ENCODE results near the gene PABPC1L2A.
"Not testable (repeated sequence)": the region's sequence is repeated elsewhere in the genome, so short reads cannot be mapped to it uniquely, and the experiment has no call there.

Gene PABPC1L2A

DNA sequence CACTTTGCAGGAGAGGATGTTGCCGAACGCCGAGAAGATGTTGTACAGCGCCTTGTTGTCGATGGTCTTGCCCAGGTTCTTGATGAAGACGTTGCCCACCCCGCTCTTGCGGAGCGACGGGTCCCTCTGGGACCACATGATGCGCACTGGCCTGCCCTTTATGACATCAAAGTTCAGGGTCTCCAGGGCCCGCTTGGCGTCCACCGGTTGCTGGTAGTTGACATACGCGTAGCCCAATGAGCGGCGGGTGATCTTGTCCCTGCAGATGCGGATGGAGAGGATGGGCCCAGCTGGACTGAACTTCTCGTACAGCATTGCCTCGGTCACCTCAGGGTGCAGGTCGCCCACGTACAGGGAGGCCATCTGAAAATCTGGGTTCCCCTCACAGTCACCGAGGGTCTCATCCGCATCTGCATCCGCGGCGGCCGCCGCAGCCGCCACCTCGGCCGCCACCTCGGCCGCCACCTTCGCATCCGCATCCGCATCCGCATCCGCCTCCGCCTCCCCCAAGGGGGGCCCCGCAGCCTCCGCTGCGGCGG is at the start of gene PABPC1L2A:
Gene PABPC1L2A (minus strand): TSS at position 489 of the 539 bp plus-strand sequence. CDS start 126 bp downstream, at position 363.
- H3K4me3 Mint-ChIP-seq, H3K4me1 Mint-ChIP-seq, CTCF ChIA-PET, DNase-seq, H3K9me3 Mint-ChIP-seq, H3K36me3 Mint-ChIP-seq, H3K27ac Mint-ChIP-seq, H3K27me3 Mint-ChIP-seq: not testable (repeated sequence)

DNA sequence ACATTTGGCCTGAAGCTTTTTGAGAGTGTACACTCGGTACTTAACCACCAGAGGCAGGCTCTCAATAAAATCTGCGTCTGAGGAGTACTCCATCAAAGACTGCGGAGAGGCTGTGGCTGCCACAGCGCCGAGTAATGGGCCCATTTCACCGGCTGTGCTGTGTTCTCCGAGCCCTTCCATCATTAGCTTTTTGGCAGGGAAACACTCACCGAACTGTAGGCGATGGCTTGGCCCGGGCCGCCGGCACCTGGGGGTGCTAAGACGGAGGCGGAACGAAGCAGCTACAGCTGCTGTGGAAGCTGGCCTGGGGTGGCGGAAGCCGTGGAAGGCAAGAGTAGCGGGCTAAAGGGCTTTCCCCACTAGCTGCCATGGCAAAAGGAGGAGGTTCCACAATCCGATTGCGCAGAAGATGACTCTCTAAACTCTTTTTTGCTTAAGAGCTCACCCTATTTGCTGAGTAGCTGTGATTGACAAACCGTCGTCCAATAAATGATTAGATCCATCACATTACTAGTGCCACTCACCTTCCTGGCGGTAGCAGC is 48.5 kb upstream of the PABPC1L2A start:
- H3K4me3 Mint-ChIP-seq, result no peak overlapping the region
- no peaks in the 10 kb centered on the region for H3K4me1 Mint-ChIP-seq
- no peak for DNase-seq
- no peaks in the 10 kb centered on the region for H3K27me3 Mint-ChIP-seq
- H3K27ac Mint-ChIP-seq, result no peak overlapping the region
- CTCF ChIA-PET, result no interaction called here
- no peaks in the 10 kb centered on the region for H3K36me3 Mint-ChIP-seq
- H3K9me3 Mint-ChIP-seq, result no peaks in the 10 kb centered on the region

DNA sequence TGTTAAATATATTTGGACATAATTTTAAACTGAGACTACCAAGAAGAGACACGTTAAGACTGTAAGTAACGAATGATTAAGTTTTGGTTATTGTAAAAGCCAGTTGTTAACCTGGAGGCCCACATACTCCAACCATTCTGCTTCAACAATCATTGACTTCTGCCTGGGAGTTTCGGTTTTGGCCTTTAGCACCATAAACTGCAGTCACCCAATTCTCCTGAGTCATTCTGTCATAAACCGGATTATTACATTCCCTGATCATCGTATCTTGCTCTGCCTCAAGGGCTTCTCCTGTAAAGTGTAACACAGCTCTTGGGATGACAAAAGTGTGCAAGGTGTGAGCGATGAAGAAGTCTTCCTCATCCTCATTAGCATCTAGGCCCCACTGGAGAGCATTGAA is 46.9 kb upstream of the PABPC1L2A start:
- CTCF ChIA-PET, result no interaction called here

DNA sequence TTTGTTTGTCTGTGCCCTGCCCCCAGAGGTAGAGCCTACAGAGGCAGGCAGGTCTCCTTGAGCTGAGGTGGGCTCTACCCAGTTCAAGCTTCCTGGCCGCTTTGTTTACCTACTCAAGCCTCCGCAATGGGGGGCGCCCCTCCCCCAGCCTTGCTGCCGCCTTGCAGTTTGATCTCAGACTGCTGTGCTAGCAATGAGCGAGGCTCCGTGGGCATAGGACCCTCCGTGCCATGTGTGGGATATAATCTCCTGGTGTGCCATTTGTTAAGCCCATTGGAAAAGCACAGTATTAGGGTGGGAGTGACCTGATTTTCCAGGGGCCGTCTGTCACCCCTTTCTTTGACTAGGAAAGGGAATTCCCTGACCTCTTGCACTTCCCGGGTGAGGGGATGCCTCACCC is 20.2 kb upstream of the PABPC1L2A start:
- CTCF ChIA-PET, H3K4me3 Mint-ChIP-seq, H3K36me3 Mint-ChIP-seq, H3K27ac Mint-ChIP-seq, DNase-seq, H3K4me1 Mint-ChIP-seq, H3K9me3 Mint-ChIP-seq, H3K27me3 Mint-ChIP-seq: not testable (repeated sequence)

More for the DNA sequence above, 46.9 kb upstream of the PABPC1L2A start:
- Mint-ChIP-seq H3K36me3 (no peaks in the 10 kb centered on the region), H3K9me3 (no peaks in the 10 kb centered on the region), H3K4me1 (no peaks in the 10 kb centered on the region), H3K27ac (no peak overlapping the region), H3K27me3 (no peaks in the 10 kb centered on the region), H3K4me3 (no peak overlapping the region)
- no peak for DNase-seq

DNA sequence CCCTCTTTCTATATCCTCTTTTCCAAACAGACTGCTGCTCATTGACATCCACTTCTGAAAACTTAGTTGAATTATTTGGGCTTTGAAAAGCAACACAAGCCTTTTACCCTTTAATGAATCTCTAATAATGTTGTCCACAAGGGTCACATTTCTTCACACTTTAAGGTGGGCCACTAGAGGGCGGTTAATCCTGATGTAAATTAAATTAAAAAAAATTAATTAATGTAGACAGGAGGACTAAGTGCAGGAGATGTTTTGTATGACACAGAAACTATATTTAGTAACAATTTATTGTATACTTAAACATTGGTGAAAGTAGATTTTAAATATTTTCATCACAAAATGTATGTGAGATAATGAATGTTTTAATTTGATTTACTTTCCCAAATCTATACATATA is 7.5 kb upstream of the PABPC1L2A start:
- H3K27me3 Mint-ChIP-seq, H3K9me3 Mint-ChIP-seq, H3K36me3 Mint-ChIP-seq, H3K4me3 Mint-ChIP-seq, H3K27ac Mint-ChIP-seq, H3K4me1 Mint-ChIP-seq, CTCF ChIA-PET: not testable (repeated sequence)
- DNase-seq, result peak; percentile 22

DNA sequence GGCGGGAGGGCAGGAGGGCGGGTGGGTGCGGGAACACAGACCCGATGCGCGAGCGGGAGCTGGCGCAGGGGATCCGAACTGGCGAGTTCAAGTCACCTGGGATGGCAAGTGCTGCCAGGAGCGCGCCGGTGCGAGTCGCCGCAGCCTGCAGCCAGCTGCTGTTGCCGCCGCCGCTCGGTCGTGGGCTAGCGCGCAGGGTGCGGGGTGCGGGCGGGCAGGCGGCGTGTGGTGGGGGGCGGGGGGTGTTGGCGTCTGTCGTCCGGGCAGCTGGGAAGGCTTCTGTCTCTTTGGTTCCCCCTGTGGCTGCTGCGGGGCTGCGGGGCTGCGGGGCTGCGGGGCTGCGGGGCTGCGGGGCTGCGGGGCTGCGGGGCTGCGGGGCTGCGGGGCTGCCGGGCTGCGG is 572 bp upstream of the PABPC1L2A start:
- H3K27me3 Mint-ChIP-seq, H3K9me3 Mint-ChIP-seq, H3K4me1 Mint-ChIP-seq, CTCF ChIA-PET, DNase-seq, H3K4me3 Mint-ChIP-seq, H3K36me3 Mint-ChIP-seq, H3K27ac Mint-ChIP-seq: not testable (repeated sequence)

DNA sequence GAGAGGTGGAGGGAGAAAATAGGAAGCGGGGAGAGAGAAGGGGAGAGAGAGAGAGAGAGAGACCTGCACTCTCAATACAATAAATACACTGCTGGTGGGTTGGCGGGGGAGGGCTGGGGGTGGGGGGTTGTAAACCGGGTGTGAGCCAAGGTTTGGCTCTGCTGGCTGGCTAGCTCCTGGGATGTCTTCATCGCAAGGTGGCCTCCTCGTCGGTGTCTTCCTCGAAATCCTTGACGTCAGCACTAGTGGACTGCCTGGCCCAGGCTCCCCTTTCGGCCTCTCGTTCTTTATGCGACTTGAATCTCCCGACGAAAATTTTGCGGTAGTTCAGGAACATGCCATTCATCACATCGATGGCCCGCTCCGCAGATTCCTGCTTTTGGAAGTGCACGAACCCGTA is 715 bp downstream of the PABPC1L2A start:
- H3K4me3 Mint-ChIP-seq, H3K27ac Mint-ChIP-seq, H3K9me3 Mint-ChIP-seq, DNase-seq, H3K36me3 Mint-ChIP-seq, H3K4me1 Mint-ChIP-seq, CTCF ChIA-PET, H3K27me3 Mint-ChIP-seq: not testable (repeated sequence)

DNA sequence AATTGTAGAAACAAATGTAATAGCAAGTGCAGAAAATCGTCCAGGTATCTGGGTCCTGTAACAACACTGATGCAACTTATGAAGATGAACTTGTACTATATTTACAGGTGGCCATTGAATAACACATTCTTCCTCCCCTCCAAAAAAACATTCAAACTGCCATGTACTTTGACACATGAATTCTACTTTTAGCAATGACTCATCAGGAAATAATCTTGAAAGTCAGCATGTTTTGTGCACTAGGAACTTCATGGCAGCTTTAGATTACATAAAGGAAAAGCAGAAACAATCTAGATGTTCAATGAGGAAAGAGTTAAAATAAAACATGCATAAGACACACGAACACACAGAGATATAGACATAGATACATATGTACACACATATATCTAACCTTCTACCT is 2.5 kb downstream of the PABPC1L2A start:
- peaks cover 5% of the 10 kb centered on the region for H3K27me3 Mint-ChIP-seq
- CTCF ChIA-PET, result no interaction called here
- H3K36me3 Mint-ChIP-seq, result no peaks in the 10 kb centered on the region
- no peak for DNase-seq
- no peak overlapping the region for H3K27ac Mint-ChIP-seq
- no peak overlapping the region for H3K4me3 Mint-ChIP-seq
- no peaks in the 10 kb centered on the region for H3K9me3 Mint-ChIP-seq
- H3K4me1 Mint-ChIP-seq, result no peaks in the 10 kb centered on the region

DNA sequence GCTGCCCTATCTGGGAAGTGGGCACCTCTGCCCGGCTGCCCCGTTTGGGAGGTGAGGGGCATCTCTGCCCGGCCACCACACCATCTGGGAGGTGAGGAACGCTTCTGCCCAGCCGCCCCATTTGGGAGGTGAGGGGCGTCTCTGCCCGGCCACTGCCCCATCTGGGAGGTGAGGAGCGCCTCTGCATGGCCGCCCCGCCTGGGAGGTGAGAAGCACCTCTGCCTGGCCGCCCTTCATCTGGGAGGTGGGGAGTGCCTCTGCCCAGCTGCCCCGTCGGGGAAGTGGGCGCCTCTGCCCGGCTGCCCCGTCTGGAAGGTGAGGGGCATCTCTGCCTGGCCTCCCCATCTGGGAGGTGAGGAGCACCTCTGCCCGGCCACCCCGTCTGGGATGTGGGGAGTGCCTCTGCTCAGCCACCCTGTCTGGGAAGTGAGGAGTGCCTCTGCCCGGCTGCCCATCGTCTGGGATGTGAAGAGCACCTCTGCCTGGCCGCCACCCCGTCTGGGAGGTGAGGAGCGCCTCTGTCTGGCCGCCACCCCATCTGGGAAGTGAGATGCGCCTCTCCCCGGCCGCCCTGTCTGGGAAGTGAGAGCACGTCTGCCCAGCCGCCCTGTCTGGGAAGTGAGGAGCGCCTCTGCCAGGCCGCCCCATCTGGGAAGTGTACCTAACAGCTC is 9.8 kb downstream of the PABPC1L2A start:
- no peak for DNase-seq
- Mint-ChIP-seq H3K4me1 (no peaks in the 10 kb centered on the region), H3K27ac (no peak overlapping the region), H3K9me3 (no peaks in the 10 kb centered on the region), H3K27me3 (no peaks in the 10 kb centered on the region), H3K4me3 (no peak overlapping the region), H3K36me3 (no peaks in the 10 kb centered on the region)
- CTCF ChIA-PET, result no interaction called here

DNA sequence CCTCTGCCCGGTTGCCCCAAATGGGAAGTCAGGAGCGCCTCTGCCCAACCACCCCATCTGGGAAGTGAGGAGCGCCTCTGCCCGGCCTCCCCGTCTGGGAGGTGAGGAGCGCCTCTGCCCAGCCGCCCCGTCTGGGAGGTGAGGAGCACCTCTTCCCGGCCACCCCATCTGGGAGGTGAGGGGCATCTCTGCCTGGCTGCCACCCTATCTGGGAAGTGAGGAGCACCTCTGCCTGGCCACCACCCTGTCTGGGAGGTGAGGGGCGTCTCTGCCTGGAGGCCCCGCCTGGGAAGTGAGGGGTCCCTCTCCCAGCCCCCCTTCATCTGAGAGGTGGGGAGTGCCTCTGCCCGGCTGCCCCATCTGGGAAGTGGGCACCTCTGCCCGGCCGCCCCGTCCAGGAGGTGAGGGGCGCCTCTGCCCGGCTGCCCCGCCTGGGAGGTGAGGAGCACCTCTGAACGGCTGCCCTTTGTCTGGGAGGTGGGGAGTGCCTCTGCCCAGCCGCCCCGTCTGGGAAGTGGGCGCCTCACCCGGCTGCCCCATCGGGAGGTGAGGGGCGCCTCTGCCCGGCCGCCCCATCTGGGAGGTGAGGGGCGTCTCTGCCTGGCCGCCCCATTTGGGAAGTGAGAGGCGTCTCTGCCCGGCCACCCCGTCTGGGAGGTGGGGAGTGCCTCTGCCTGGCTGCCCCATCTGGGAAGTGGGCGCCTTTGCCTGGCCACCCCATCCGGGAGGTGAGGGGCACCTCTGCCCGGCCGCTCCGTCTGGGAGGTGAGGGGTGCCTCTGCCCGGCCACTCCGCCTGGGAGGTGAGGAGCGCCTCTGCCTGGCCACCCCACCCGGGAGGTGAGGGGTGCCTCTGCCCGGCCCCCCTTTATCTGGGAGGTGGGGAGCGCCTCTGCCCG is 10.6 kb downstream of the PABPC1L2A start:
- CTCF ChIA-PET, result no interaction called here
- DNase-seq, result no peak
- H3K4me1 Mint-ChIP-seq, result no peaks in the 10 kb centered on the region

DNA sequence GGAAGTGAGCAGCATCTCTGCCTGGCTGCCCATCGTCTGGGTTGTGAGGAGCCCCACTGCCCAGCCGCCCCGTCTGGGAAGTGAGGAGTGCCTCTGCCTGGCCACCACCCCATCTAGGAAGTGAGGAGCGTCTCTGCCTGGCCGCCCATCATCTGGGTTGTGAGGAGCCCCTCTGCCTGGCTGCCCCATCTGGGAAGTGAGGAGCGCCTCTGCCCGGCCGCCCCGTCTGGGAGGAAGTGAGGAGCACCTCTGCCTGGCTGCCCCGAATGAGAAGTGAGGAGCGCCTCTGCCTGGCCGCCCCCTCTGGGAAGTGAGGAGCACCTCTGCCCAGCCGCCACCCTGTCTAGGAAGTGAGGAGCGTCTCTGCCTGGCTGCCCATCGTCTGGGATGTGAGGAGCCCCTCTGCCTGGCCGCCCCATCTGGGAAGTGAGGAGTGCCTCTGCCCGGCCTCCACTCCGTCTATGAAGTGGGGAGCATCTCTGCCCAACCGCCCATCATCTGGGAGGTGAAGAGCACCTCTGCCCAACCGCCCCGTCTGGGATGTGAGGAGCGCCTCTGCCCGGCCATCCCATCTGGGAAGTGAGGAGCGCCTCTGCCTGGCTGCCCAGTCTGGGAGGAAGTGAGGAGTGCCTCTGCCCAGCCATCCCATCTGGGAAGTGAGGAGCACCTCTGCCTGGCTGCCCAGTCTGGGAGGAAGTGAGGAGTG is 11.4 kb downstream of the PABPC1L2A start:
- H3K36me3 Mint-ChIP-seq, CTCF ChIA-PET, DNase-seq, H3K27me3 Mint-ChIP-seq, H3K4me1 Mint-ChIP-seq, H3K4me3 Mint-ChIP-seq, H3K27ac Mint-ChIP-seq, H3K9me3 Mint-ChIP-seq: not testable (repeated sequence)

More for the DNA sequence above, 10.6 kb downstream of the PABPC1L2A start:
- Mint-ChIP-seq H3K27me3 (no peaks in the 10 kb centered on the region), H3K9me3 (no peaks in the 10 kb centered on the region), H3K4me3 (no peak overlapping the region), H3K27ac (no peak overlapping the region), H3K36me3 (no peaks in the 10 kb centered on the region)

DNA sequence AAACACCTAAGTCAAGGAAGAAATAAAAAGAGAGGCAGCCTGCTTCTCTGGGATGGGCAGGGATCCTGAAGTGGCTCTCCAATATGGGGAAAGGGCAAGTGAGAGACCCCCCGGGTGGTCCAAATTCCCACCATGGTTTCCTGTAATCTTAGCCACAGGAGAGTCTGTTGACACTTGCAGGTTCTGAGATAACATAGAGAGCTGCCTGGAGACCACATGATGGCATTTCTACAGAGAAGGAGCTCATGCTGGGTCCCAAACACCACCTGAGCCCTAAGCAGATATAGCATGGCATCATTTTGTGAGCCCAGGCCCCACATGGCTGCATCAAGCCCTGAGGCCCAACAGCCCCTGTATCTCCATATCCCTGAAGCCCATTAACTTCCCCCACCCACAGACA is 50.4 kb downstream of the PABPC1L2A start:
- no peak for DNase-seq
- H3K27me3 Mint-ChIP-seq, result no peaks in the 10 kb centered on the region
- H3K4me3 Mint-ChIP-seq, result no peak overlapping the region
- no peak overlapping the region for H3K27ac Mint-ChIP-seq
- no peaks in the 10 kb centered on the region for H3K4me1 Mint-ChIP-seq
- H3K36me3 Mint-ChIP-seq, result no peaks in the 10 kb centered on the region
- CTCF ChIA-PET, result no interaction called here
- peaks cover 4% of the 10 kb centered on the region for H3K9me3 Mint-ChIP-seq

All from activated naive CD4-positive, alpha-beta T cell treated with anti-CD3 and anti-CD28 coated beads, Interleukin-2, amount 10 ng/mL, durations not matched to agents 7 days and 5 days (primary cell).